ENCODE measurements around the gene LY6G6F.

GRCh38 chr6:31669676-31670075 lies 37.0 kb upstream of the LY6G6F start, which contains the start of gene LY6G5B:
- TF ChIP-seq, protein P1, sequence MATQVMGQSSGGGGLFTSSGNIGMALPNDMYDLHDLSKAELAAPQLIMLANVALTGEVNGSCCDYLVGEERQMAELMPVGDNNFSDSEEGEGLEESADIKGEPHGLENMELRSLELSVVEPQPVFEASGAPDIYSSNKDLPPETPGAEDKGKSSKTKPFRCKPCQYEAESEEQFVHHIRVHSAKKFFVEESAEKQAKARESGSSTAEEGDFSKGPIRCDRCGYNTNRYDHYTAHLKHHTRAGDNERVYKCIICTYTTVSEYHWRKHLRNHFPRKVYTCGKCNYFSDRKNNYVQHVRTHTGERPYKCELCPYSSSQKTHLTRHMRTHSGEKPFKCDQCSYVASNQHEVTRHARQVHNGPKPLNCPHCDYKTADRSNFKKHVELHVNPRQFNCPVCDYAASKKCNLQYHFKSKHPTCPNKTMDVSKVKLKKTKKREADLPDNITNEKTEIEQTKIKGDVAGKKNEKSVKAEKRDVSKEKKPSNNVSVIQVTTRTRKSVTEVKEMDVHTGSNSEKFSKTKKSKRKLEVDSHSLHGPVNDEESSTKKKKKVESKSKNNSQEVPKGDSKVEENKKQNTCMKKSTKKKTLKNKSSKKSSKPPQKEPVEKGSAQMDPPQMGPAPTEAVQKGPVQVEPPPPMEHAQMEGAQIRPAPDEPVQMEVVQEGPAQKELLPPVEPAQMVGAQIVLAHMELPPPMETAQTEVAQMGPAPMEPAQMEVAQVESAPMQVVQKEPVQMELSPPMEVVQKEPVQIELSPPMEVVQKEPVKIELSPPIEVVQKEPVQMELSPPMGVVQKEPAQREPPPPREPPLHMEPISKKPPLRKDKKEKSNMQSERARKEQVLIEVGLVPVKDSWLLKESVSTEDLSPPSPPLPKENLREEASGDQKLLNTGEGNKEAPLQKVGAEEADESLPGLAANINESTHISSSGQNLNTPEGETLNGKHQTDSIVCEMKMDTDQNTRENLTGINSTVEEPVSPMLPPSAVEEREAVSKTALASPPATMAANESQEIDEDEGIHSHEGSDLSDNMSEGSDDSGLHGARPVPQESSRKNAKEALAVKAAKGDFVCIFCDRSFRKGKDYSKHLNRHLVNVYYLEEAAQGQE (IDR thresholded peaks at IDR 0.05; ENCODE audit: insufficient read depth in 1 of 2, low read depth in 2 of 2, low read length in 2 of 2) = no peak
- TF ChIP-seq SIN3A (IDR thresholded peaks at IDR 0.05; ENCODE audit: borderline replicate concordance, insufficient read depth, low read length) (no peak), TAF1 (IDR thresholded peaks at IDR 0.05; ENCODE audit: borderline replicate concordance, insufficient read depth, low read length) (no peak), POLR2AphosphoS5 (IDR thresholded peaks at IDR 0.05; ENCODE audit: low read depth, low read length) (no peak)
